K562 (cell line): Measurements from ENCODE around the gene ZNF593OS. TPM values are rescaled to one million over a fixed set of nuclear protein-coding genes. Genes with fewer than 3 reads are reported as not detected.

ENCODE experiments used
- EGR1 ChIP-seq: fragments of 450-650 bp; conservative IDR thresholded peaks from 2 replicates; pipeline ENCODE4 v1.6.1; 2017; ENCODE audit warnings: mild to moderate bottlenecking
- NRF1 ChIP-seq, 2 experiments: fragments of 450-650 bp; IDR thresholded peaks in 1 of 2; conservative IDR thresholded peaks in 1 of 2; 2 replicates each; pipeline ENCODE4 v1.6.1; 2014; ENCODE audit warnings: mild to moderate bottlenecking in 2 of 2
- PTTG1 ChIP-seq: fragments of 450-650 bp; IDR thresholded peaks from 2 replicates; pipeline ENCODE4 v1.6.1; 2016; ENCODE audit warnings: low read depth, mild to moderate bottlenecking, missing genetic modification characterization, missing compliant biosample characterization
- SREBF1 ChIP-seq: fragments of 150-350 bp; IDR thresholded peaks from 2 replicates; pipeline ENCODE4 v1.6.1; 2014; ENCODE audit warnings: antibody characterized with exemption, low read depth, low read length, borderline replicate concordance
- TAF15 ChIP-seq: fragments of 200-400 bp; formaldehyde crosslinking; IDR thresholded peaks from 2 replicates; pipeline ENCODE4 v1.6.1; 2017; ENCODE audit warnings: mild to moderate bottlenecking, low read depth, low read length, moderate library complexity
- TAF9B ChIP-seq: fragments of 450-650 bp; IDR thresholded peaks from 2 replicates; pipeline ENCODE4 v1.6.1; 2018; ENCODE audit warnings: mild to moderate bottlenecking; ENCODE audit not compliant: partially characterized antibody
- TCF3 ChIP-seq: sonication (generic); formaldehyde crosslinking; IDR thresholded peaks from 2 replicates; pipeline ENCODE4 v1.4.0; 2020; ENCODE audit warnings: mild to moderate bottlenecking, missing genetic modification reagents
- XRCC3 ChIP-seq: fragments of 450-650 bp; IDR thresholded peaks from 2 replicates; pipeline ENCODE4 v1.6.1; 2017; ENCODE audit warnings: mild to moderate bottlenecking, moderate library complexity
- ZFX ChIP-seq: sonication (generic); formaldehyde crosslinking; IDR thresholded peaks from 2 replicates; pipeline ENCODE4 v1.8.0; 2022; ENCODE audit warnings: mild to moderate bottlenecking, missing genetic modification reagents, moderate library complexity
- ZNF24 ChIP-seq: fragments of 450-650 bp; IDR thresholded peaks from 2 replicates; pipeline ENCODE4 v1.6.1; 2016
- ZNF263 ChIP-seq: sonication (generic); formaldehyde crosslinking; IDR thresholded peaks from 2 replicates; pipeline ENCODE4 v1.8.0; 2022; ENCODE audit warnings: mild to moderate bottlenecking, missing genetic modification reagents, borderline replicate concordance
- ZNF75A ChIP-seq: fragments of 450-650 bp; formaldehyde crosslinking; IDR thresholded peaks from 2 replicates; pipeline ENCODE4 v1.4.0; 2020; ENCODE audit warnings: mild to moderate bottlenecking
- ZNF766 ChIP-seq: fragments of 200-800 bp; sonication (Bioruptor generic); conservative IDR thresholded peaks from 2 replicates; pipeline ENCODE4 v1.6.1; 2016; ENCODE audit warnings: missing genetic modification characterization, missing compliant biosample characterization
- ZNF830 ChIP-seq: fragments of 250-450 bp; sonication (Bioruptor Pico); IDR thresholded peaks from 2 replicates; pipeline ENCODE4 v1.5.0; 2021; ENCODE audit warnings: mild to moderate bottlenecking
- ZSCAN32 ChIP-seq: fragments of 450-650 bp; formaldehyde crosslinking; IDR thresholded peaks from 2 replicates; pipeline ENCODE4 v1.4.0; 2020; ENCODE audit warnings: mild to moderate bottlenecking, moderate library complexity
- polyA plus RNA-seq, 8 experiments: library from polyadenylated mRNA; depleted of rRNA in 4 of 8; stranded (reverse) in 5 of 8; unstranded in 3 of 8; fragments of >200 nt; fragmentation: Nextera tagmentation in 2 of 8; fragmentation: Illumina TruSeq in 1 of 8; extraction: Ambion mirVana in 2 of 8; extraction: Trizol in 1 of 8; gene quantifications; 2 replicates each; pipeline versions ENCODE4 v1.2.1 to v1.2.3, GENCODE V29; 2011 to 2014; ENCODE audit warnings: inconsistent platforms in 1 of 8, missing spikeins in 1 of 8
- total RNA-seq, 7 experiments: library from RNA; depleted of rRNA in 6 of 7; stranded (reverse); fragments of >200 nt in 6 of 7; fragmentation: Illumina TruSeq in 2 of 7; extraction: Trizol in 2 of 7; gene quantifications; 2 replicates each; pipeline versions ENCODE4 v1.2.1 to v1.2.3, GENCODE V29; 2011 to 2021; ENCODE audit warnings: low replicate concordance in 1 of 7
- TF ChIP-seq, protein P1 (sequence below): fragments of 450-650 bp; conservative IDR thresholded peaks from 2 replicates; pipeline ENCODE4 v1.6.1; 2016; ENCODE audit warnings: missing genetic modification characterization, low read depth, mild to moderate bottlenecking, control low read depth, missing compliant biosample characterization
- TF ChIP-seq, protein P2 (sequence below): fragments of 250-450 bp; sonication (Bioruptor Pico); IDR thresholded peaks from 2 replicates; pipeline ENCODE4 v1.4.0; 2020; ENCODE audit warnings: borderline replicate concordance
- TF ChIP-seq, protein P3 (sequence below), 2 experiments: fragments of 450-650 bp; conservative IDR thresholded peaks; 2 replicates each; pipeline ENCODE4 v1.6.1; 2017; ENCODE audit warnings: mild to moderate bottlenecking in 2 of 2, moderate library complexity in 2 of 2
- TF ChIP-seq, protein P4 (sequence below): IDR thresholded peaks from 3 replicates; pipeline ENCODE4 v1.6.1; 2011; ENCODE audit warnings: borderline replicate concordance, mild to moderate bottlenecking; ENCODE audit not compliant: insufficient read length, insufficient read depth
- TF ChIP-seq, protein P5 (sequence below): fragments of 250-450 bp; sonication (Bioruptor Pico); IDR thresholded peaks from 2 replicates; pipeline ENCODE4 v1.5.0; 2021

The ZNF593OS gene
- total and polyA plus RNA-seq, 9 of the 15 experiments (the other 6 are each of a cell fraction or from before 2014, with no cell fraction given): 0.24 to 0.27 TPM; not detected in 7

DNA sequence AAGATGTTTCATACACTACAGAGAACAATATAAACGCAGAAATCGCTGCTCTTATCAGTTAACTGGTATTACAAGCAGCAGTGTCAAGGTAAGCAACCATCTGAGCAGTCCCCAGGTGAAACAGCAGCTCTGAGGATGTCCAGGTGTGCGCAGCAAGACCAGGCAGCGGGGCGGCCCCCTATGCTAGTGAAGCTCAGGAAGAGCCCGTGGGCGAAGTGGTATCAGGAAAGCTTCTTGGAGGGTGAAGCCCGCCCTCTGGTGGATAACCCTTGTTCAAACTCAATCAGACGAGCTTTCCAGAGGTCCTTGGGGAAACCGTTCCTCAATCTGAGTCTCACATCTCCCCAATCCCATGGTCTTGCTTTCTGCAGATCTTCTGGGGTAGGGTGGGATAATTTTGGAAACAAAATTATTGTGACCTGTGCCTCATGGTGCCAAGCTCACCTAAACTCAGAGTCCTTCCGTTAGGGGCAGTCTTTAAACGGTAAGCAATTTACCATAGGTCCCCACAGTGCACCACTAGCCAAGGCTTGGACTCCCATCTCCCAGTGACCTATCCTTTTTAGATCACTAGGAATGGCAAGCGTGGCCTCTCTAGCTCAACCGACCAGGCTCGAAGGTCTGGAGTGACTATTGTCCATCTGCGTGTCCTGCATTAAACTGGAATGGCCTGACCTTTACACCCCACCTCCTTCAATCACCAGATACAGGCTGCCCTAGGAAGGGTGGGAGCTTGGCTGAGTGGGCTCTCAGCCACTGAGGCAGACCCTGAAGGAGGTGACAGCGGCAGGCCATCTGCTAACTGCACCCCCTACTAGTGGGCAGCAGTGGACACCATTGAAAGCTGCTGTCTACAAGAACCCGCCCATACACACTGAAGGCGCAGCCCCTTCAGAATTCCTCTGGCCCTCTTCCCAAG lies 26.3 kb downstream of the ZNF593OS start (continued):
- TF ChIP-seq TAF9B: no peak
- TF ChIP-seq, protein P1, sequence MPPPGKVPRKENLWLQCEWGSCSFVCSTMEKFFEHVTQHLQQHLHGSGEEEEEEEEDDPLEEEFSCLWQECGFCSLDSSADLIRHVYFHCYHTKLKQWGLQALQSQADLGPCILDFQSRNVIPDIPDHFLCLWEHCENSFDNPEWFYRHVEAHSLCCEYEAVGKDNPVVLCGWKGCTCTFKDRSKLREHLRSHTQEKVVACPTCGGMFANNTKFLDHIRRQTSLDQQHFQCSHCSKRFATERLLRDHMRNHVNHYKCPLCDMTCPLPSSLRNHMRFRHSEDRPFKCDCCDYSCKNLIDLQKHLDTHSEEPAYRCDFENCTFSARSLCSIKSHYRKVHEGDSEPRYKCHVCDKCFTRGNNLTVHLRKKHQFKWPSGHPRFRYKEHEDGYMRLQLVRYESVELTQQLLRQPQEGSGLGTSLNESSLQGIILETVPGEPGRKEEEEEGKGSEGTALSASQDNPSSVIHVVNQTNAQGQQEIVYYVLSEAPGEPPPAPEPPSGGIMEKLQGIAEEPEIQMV (tag): no peak
- TF ChIP-seq PTTG1 (tag): no peak
- TF ChIP-seq ZNF830 (CRISPR knock-in tag): 0 out of 2 replicates have a peak, but pooled peaks have one; percentile 39
- TF ChIP-seq ZNF24: 0 out of 2 replicates have a peak, but pooled peaks have one; percentile 20
- TF ChIP-seq, protein P2, sequence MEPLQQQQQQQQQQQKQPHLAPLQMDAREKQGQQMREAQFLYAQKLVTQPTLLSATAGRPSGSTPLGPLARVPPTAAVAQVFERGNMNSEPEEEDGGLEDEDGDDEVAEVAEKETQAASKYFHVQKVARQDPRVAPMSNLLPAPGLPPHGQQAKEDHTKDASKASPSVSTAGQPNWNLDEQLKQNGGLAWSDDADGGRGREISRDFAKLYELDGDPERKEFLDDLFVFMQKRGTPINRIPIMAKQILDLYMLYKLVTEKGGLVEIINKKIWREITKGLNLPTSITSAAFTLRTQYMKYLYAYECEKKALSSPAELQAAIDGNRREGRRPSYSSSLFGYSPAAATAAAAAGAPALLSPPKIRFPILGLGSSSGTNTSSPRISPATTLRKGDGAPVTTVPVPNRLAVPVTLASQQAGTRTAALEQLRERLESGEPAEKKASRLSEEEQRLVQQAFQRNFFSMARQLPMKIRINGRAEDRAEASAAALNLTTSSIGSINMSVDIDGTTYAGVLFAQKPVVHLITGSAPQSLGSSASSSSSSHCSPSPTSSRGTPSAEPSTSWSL: no peak
- TF ChIP-seq, protein P3, sequence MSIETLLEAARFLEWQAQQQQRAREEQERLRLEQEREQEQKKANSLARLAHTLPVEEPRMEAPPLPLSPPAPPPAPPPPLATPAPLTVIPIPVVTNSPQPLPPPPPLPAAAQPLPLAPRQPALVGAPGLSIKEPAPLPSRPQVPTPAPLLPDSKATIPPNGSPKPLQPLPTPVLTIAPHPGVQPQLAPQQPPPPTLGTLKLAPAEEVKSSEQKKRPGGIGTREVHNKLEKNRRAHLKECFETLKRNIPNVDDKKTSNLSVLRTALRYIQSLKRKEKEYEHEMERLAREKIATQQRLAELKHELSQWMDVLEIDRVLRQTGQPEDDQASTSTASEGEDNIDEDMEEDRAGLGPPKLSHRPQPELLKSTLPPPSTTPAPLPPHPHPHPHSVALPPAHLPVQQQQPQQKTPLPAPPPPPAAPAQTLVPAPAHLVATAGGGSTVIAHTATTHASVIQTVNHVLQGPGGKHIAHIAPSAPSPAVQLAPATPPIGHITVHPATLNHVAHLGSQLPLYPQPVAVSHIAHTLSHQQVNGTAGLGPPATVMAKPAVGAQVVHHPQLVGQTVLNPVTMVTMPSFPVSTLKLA (conservative IDR thresholded peaks at IDR 0.05): peak in 1 of 2 experiments; percentile 35; a peak in 1 of 4 replicates
- TF ChIP-seq, protein P4, sequence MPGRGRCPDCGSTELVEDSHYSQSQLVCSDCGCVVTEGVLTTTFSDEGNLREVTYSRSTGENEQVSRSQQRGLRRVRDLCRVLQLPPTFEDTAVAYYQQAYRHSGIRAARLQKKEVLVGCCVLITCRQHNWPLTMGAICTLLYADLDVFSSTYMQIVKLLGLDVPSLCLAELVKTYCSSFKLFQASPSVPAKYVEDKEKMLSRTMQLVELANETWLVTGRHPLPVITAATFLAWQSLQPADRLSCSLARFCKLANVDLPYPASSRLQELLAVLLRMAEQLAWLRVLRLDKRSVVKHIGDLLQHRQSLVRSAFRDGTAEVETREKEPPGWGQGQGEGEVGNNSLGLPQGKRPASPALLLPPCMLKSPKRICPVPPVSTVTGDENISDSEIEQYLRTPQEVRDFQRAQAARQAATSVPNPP: no peak
- TF ChIP-seq ZNF766 (CRISPR knock-in tag): 0 out of 2 replicates have a peak, but pooled peaks have one; percentile 12
- peak; percentile 72 for TF ChIP-seq EGR1
- TF ChIP-seq ZFX (CRISPR knock-in tag): no peak
- no peak for TF ChIP-seq ZSCAN32 (CRISPR knock-in tag)
- no peak for TF ChIP-seq ZNF263 (CRISPR knock-in tag)
- TF ChIP-seq NRF1 (conservative IDR thresholded peaks at IDR 0.05 in 1 of 2, IDR thresholded peaks at IDR 0.05 in 1 of 2): peak; percentile 54 to 56; a peak in 3 of 4 replicates
- TF ChIP-seq XRCC3: no peak
- no peak for TF ChIP-seq ZNF75A
- TF ChIP-seq, protein P5, sequence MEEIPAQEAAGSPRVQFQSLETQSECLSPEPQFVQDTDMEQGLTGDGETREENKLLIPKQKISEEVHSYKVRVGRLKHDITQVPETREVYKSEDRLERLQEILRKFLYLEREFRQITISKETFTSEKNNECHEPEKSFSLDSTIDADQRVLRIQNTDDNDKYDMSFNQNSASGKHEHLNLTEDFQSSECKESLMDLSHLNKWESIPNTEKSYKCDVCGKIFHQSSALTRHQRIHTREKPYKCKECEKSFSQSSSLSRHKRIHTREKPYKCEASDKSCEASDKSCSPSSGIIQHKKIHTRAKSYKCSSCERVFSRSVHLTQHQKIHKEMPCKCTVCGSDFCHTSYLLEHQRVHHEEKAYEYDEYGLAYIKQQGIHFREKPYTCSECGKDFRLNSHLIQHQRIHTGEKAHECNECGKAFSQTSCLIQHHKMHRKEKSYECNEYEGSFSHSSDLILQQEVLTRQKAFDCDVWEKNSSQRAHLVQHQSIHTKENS (CRISPR knock-in tag): no peak
- TF ChIP-seq SREBF1: no peak
- no peak for TF ChIP-seq TAF15
- peak; percentile 46; the same call in 1 of the 2 replicates for TF ChIP-seq TCF3
